HepG2 (cell line): ENCODE results near the gene M1AP. TPM values are rescaled to one million over a fixed set of nuclear protein-coding genes. Genes with fewer than 3 reads are reported as not detected.

ENCODE experiments used
- ATF4 ChIP-seq, 2 experiments: fragments of 450-650 bp in 1 of 2; sonication (generic) in 1 of 2; formaldehyde crosslinking; IDR thresholded peaks; 2 replicates each; pipeline versions ENCODE4 v1.5.0 to v1.8.0; 2020 to 2022; ENCODE audit warnings: mild to moderate bottlenecking in 1 of 2, missing genetic modification reagents in 1 of 2
- CC2D1A ChIP-seq: sonication (generic); formaldehyde crosslinking; IDR thresholded peaks from 2 replicates; pipeline ENCODE4 v1.8.1; 2023; ENCODE audit warnings: mild to moderate bottlenecking, missing genetic modification reagents
- KDM5B ChIP-seq: sonication (generic); formaldehyde crosslinking; IDR thresholded peaks from 2 replicates; pipeline ENCODE4 v1.4.0; 2020; ENCODE audit warnings: missing genetic modification reagents, mild to moderate bottlenecking, borderline replicate concordance
- MTERF4 ChIP-seq: sonication (generic); formaldehyde crosslinking; IDR thresholded peaks from 2 replicates; pipeline ENCODE4 v1.8.0; 2023; ENCODE audit warnings: mild to moderate bottlenecking, missing genetic modification reagents
- SIX1 ChIP-seq: sonication (generic); formaldehyde crosslinking; IDR thresholded peaks from 2 replicates; pipeline ENCODE4 v1.4.0; 2020; ENCODE audit warnings: missing genetic modification reagents, borderline replicate concordance
- SNAPC4 ChIP-seq: sonication (generic); formaldehyde crosslinking; IDR thresholded peaks from 2 replicates; pipeline ENCODE4 v1.4.0; 2020; ENCODE audit warnings: mild to moderate bottlenecking, missing genetic modification reagents
- ZNF124 ChIP-seq: sonication (generic); formaldehyde crosslinking; IDR thresholded peaks from 2 replicates; pipeline ENCODE4 v1.4.0; 2020; ENCODE audit warnings: missing genetic modification reagents
- ZNF616 ChIP-seq: sonication (generic); formaldehyde crosslinking; IDR thresholded peaks from 2 replicates; pipeline ENCODE4 v1.5.0; 2020; ENCODE audit warnings: low read depth, mild to moderate bottlenecking, missing genetic modification reagents
- ZNF687 ChIP-seq: sonication (generic); formaldehyde crosslinking; IDR thresholded peaks from 2 replicates; pipeline ENCODE4 v1.5.1; 2020; ENCODE audit warnings: mild to moderate bottlenecking, missing genetic modification reagents, moderate library complexity
- ZNF709 ChIP-seq: sonication (generic); formaldehyde crosslinking; IDR thresholded peaks from 2 replicates; pipeline ENCODE4 v1.5.0; 2020; ENCODE audit warnings: mild to moderate bottlenecking, missing genetic modification reagents
- ZNF841 ChIP-seq: sonication (generic); formaldehyde crosslinking; IDR thresholded peaks from 2 replicates; pipeline ENCODE4 v1.8.1; 2023; ENCODE audit warnings: missing genetic modification reagents, borderline replicate concordance
- polyA plus RNA-seq, 8 experiments: library from polyadenylated mRNA; depleted of rRNA in 3 of 8; stranded (reverse) in 7 of 8; unstranded in 1 of 8; fragments of >200 nt; fragmentation: Illumina TruSeq in 4 of 8; extraction: Trizol in 4 of 8; gene quantifications; 2 replicates each; pipeline versions ENCODE4 v1.2.1 to v1.2.3, GENCODE V29; 2011 to 2016; ENCODE audit warnings: low read depth in 4 of 8, missing spikeins in 1 of 8, mixed read lengths in 1 of 8; ENCODE audit not compliant: insufficient read depth in 1 of 8
- total RNA-seq, 5 experiments: library from RNA; depleted of rRNA; stranded (reverse); fragments of >200 nt; fragmentation: Illumina TruSeq; extraction: Trizol; gene quantifications; 2 replicates each; pipeline ENCODE4 v1.2.3, GENCODE V29; 2016; ENCODE audit warnings: low read depth in 1 of 5
- TF ChIP-seq, protein P1 (sequence below): sonication (generic); formaldehyde crosslinking; IDR thresholded peaks from 2 replicates; pipeline ENCODE4 v1.5.1; 2020; ENCODE audit warnings: missing genetic modification reagents, mild to moderate bottlenecking, borderline replicate concordance

The M1AP gene
- total and polyA plus RNA-seq, 2 of the 13 experiments (the other 11 are each of a cell fraction or from before 2014, with no cell fraction given): not detected

DNA sequence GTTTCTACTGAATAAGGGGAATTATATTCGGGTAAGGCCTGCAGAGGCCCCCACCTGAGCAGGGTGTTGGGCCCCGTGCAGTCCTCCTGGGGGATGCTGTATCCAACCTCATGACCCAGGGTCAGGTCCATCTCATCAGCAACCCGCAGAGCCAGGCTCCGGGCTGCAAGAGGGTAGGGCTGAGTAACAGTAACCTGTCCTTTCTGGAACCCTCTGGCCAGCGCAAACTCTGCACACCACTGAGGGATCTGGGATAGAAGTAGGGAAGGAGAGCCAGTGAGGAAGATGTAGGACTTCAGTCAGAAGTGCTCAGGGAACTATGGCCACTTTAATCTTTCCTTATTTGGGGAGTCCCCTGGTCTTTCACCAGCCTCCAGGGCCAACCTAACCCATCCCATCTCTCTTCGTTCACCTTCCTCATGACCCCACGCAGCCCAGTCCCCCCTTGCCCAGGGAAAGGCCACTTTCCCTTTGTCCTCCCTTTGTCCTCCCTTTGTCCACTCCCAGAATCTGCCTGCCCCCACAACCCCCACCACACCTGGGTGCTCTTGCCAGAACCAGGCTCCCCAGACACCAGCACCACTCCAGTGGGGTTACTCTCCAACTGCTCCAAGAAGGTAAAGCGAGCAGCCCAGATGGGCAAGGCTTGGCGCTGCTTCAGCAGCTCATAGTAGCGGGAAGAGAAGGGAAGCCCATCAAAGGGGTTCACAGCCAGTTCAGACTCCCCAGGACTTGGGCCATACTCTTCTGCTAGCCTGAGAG, 123.0 kb downstream of the M1AP start (continued):
- TF ChIP-seq ZNF687: peak; percentile 79
- TF ChIP-seq ZNF124 (CRISPR knock-in tag): no peak
- no peak for TF ChIP-seq ATF4 (CRISPR knock-in tag; IDR thresholded peaks at IDR 0.05)
- no peak for TF ChIP-seq ZNF841 (CRISPR knock-in tag)
- TF ChIP-seq KDM5B: 0 out of 2 replicates have a peak, but pooled peaks have one; percentile 11
- no peak for TF ChIP-seq SNAPC4 (CRISPR knock-in tag)
- TF ChIP-seq SIX1 (CRISPR knock-in tag): no peak
- TF ChIP-seq, protein P1, sequence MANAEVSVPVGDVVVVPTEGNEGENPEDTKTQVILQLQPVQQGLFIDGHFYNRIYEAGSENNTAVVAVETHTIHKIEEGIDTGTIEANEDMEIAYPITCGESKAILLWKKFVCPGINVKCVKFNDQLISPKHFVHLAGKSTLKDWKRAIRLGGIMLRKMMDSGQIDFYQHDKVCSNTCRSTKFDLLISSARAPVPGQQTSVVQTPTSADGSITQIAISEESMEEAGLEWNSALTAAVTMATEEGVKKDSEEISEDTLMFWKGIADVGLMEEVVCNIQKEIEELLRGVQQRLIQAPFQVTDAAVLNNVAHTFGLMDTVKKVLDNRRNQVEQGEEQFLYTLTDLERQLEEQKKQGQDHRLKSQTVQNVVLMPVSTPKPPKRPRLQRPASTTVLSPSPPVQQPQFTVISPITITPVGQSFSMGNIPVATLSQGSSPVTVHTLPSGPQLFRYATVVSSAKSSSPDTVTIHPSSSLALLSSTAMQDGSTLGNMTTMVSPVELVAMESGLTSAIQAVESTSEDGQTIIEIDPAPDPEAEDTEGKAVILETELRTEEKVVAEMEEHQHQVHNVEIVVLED (CRISPR knock-in tag): no peak
- TF ChIP-seq ZNF709: 0 out of 2 replicates have a peak, but pooled peaks have one; percentile 54
- no peak for TF ChIP-seq ZNF616
- TF ChIP-seq CC2D1A: no peak
- TF ChIP-seq MTERF4 (CRISPR knock-in tag): 0 out of 2 replicates have a peak, but pooled peaks have one; percentile 78
